IPS-NIHi7 (cell line): ENCODE measurements around the gene CEACAM8.
"Not testable (repeated sequence)": the region's sequence is repeated elsewhere in the genome, so short reads cannot be mapped to it uniquely, and the experiment has no call there.

Experiments used
- DNase-seq: peaks from one replicate; pipeline ENCODE4 v3.0.0; 2012; ENCODE audit warnings: mixed read lengths; ENCODE audit errors: extremely low spot score

The CEACAM8 gene

GRCh38 chr19:42594617-42595489, at the start of gene CEACAM8:
Gene CEACAM8, minus strand, starts transcription at chr19:42594924. Its CDS starts 96 bp downstream, at chr19:42594828.
- no peak for DNase-seq

- not testable (repeated sequence) for DNase-seq
These were observed 44.8 kb upstream of the CEACAM8 start for GRCh38 chr19:42639324-42640092.

GRCh38 chr19:42635233-42635539, 40.5 kb upstream of the CEACAM8 start:
- DNase-seq: no peak

GRCh38 chr19:42634409-42635232, 39.9 kb upstream of the CEACAM8 start:
- DNase-seq: no peak

GRCh38 chr19:42629191-42629590, 34.5 kb upstream of the CEACAM8 start:
- no peak for DNase-seq

- no peak for DNase-seq
These were observed 33.9 kb upstream of the CEACAM8 start for GRCh38 chr19:42628411-42629140.

GRCh38 chr19:42627916-42628315, 33.2 kb upstream of the CEACAM8 start:
- no peak for DNase-seq

- no peak for DNase-seq
These were observed 31.5 kb upstream of the CEACAM8 start for GRCh38 chr19:42626181-42626580.

GRCh38 chr19:42619271-42619670, 24.5 kb upstream of the CEACAM8 start:
- DNase-seq: no peak

GRCh38 chr19:42613666-42614065, 18.9 kb upstream of the CEACAM8 start:
- no peak for DNase-seq

GRCh38 chr19:42610401-42610915, 15.7 kb upstream of the CEACAM8 start:
- not testable (repeated sequence) for DNase-seq

GRCh38 chr19:42606660-42607351, 12.1 kb upstream of the CEACAM8 start:
- DNase-seq: peak; percentile 77

- DNase-seq: peak; percentile 31
These were observed 7.2 kb upstream of the CEACAM8 start for GRCh38 chr19:42601811-42602443.

- peak; percentile 71 for DNase-seq
These were observed 1.8 kb upstream of the CEACAM8 start for GRCh38 chr19:42596391-42597072.

- DNase-seq: no peak
These were observed 937 bp upstream of the CEACAM8 start for GRCh38 chr19:42595550-42596172.

GRCh38 chr19:42589792-42590191, 4.9 kb downstream of the CEACAM8 start:
- DNase-seq: no peak

- no peak for DNase-seq
These were observed 10.3 kb downstream of the CEACAM8 start for GRCh38 chr19:42584466-42584865.

GRCh38 chr19:42577016-42577415, 17.7 kb downstream of the CEACAM8 start:
- DNase-seq: no peak

GRCh38 chr19:42576241-42576640, 18.5 kb downstream of the CEACAM8 start:
- DNase-seq: no peak
